Natural killer cell (primary cell): ENCODE results near the gene NEURL1B. TPM values are rescaled to one million over a fixed set of nuclear protein-coding genes. Genes with fewer than 3 reads are reported as not detected.

Experiments
- ATAC-seq, 3 donors: fragments of 150-1000 bp in 2 of 3; fragments of 200-7000 bp in 1 of 3; cut with Tn5 transposase; 1 replicate in 1 of 3; 2 replicates in 2 of 3; pipeline ENCODE4 v1.10.0; 2021; ENCODE audit warnings: mild to moderate bottlenecking in 2 of 3, moderate library complexity in 2 of 3
- DNase-seq, 2 donors: peaks; one replicate each; pipeline versions ENCODE4 v3.0.0 to v3.0.0-alpha.2; 2013 to 2021; ENCODE audit warnings: mixed read lengths in 1 of 2
- H3K27ac ChIP-seq: one replicate; pipeline ENCODE4 v1.5.1; 2013; ENCODE audit warnings: mild to moderate bottlenecking, low read length
- H3K27me3 ChIP-seq: one replicate; pipeline ENCODE4 v1.6.1; 2013; ENCODE audit warnings: low read length; ENCODE audit not compliant: control insufficient read depth, insufficient read depth
- H3K36me3 ChIP-seq: one replicate; pipeline ENCODE4 v1.6.1; 2013; ENCODE audit warnings: low read length; ENCODE audit not compliant: control insufficient read depth, insufficient read depth
- H3K4me1 ChIP-seq: one replicate; pipeline ENCODE4 v1.6.1; 2013; ENCODE audit warnings: low read length; ENCODE audit not compliant: control insufficient read depth, insufficient read depth
- H3K4me3 ChIP-seq: one replicate; pipeline ENCODE4 v1.5.1; 2013; ENCODE audit warnings: low read length
- H3K9me3 ChIP-seq: one replicate; pipeline ENCODE4 v1.6.1; 2013; ENCODE audit warnings: low read length; ENCODE audit not compliant: control insufficient read depth, insufficient read depth
- H3K27ac Mint-ChIP-seq, 2 donors: one replicate each; pipeline ENCODE4 v1.8.0; 2022; ENCODE audit warnings: mild to moderate bottlenecking in 2 of 2, mixed read lengths in 2 of 2, moderate library complexity in 1 of 2
- H3K27me3 Mint-ChIP-seq, 2 donors: one replicate each; pipeline ENCODE4 v1.8.0; 2022; ENCODE audit warnings: low read depth in 2 of 2, mixed read lengths in 2 of 2
- H3K36me3 Mint-ChIP-seq: one replicate; pipeline ENCODE4 v1.8.0; 2022; ENCODE audit warnings: mixed read lengths
- H3K4me1 Mint-ChIP-seq, 2 donors: one replicate each; pipeline ENCODE4 v1.8.0; 2022; ENCODE audit warnings: mixed read lengths in 2 of 2
- H3K4me3 Mint-ChIP-seq: one replicate; pipeline ENCODE4 v1.8.0; 2022; ENCODE audit warnings: mild to moderate bottlenecking, moderate library complexity, mixed read lengths
- H3K9me3 Mint-ChIP-seq, 2 donors: one replicate each; pipeline ENCODE4 v1.8.0; 2022; ENCODE audit warnings: mixed read lengths in 2 of 2
- WGBS: methylation state at CpG from one replicate; pipeline ENCODE4 v1.1.7; 2013; ENCODE audit warnings: missing lambda C conversion rate; ENCODE audit not compliant: insufficient coverage; 5-methylcytosine and 5-hydroxymethylcytosine counted together
- intact Hi-C: fragments of 100-400 bp; cut with micrococcal nuclease; formaldehyde crosslinking; loops from one replicate; pipeline ENCODE4 v1.14.2; 2022
- total RNA-seq, 4 donors: library from RNA; stranded (reverse); fragments of 120-200 nt in 1 of 4; gene quantifications; one replicate each; pipeline versions ENCODE4 v1.2.3 to v1.2.4, GENCODE V29; 2013 to 2022
- TF ChIP-seq, protein P1 (sequence below): fragments of 200-600 bp; IDR thresholded peaks from one replicate; pipeline ENCODE4 v1.8.0; 2022; ENCODE audit warnings: antibody characterized with exemption

NEURL1B gene
- total RNA-seq, 3 donors from 2014 or later (not counting 1 experiment from before 2014, with no cell fraction given), result 0.28 to 0.54 (median 0.45) TPM

DNA sequence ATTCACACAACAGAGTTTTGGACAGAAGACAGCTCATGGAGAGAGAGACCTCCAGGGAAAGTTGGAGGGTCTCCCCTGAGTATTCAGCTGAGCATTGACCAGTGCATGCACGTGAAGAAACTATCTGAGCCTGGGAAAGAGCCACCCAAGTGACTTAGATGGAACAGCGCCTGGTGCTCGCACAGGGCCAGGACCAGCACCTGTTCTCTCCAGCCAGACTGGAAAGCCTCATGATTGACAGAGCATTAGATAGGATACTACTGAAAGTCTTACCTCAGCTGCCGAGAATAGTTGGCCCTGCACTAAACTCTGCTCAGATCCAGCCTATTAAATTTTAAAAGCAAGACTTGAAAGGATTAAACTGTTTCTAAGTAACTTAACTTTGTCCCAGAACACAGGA lies 28.3 kb upstream of the NEURL1B start:
- Mint-ChIP-seq H3K36me3 (no peaks in the 10 kb centered on the region), H3K9me3 (no peaks in the 10 kb centered on the region), H3K27ac (no peak overlapping the region), H3K4me3 (no peak overlapping the region), H3K4me1 (no peaks in the 10 kb centered on the region), H3K27me3 (peaks cover 2 to 8% of the 10 kb centered on the region in 2 donors)
- intact Hi-C loops, result no loop called here
- DNase-seq, result no peak
- no peak for ATAC-seq
- no peaks in the 10 kb centered on the region for H3K9me3 ChIP-seq
- TF ChIP-seq, protein P1, sequence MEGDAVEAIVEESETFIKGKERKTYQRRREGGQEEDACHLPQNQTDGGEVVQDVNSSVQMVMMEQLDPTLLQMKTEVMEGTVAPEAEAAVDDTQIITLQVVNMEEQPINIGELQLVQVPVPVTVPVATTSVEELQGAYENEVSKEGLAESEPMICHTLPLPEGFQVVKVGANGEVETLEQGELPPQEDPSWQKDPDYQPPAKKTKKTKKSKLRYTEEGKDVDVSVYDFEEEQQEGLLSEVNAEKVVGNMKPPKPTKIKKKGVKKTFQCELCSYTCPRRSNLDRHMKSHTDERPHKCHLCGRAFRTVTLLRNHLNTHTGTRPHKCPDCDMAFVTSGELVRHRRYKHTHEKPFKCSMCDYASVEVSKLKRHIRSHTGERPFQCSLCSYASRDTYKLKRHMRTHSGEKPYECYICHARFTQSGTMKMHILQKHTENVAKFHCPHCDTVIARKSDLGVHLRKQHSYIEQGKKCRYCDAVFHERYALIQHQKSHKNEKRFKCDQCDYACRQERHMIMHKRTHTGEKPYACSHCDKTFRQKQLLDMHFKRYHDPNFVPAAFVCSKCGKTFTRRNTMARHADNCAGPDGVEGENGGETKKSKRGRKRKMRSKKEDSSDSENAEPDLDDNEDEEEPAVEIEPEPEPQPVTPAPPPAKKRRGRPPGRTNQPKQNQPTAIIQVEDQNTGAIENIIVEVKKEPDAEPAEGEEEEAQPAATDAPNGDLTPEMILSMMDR, result no peak
- H3K4me3 ChIP-seq, result no peak overlapping the region
- no peaks in the 10 kb centered on the region for H3K27me3 ChIP-seq
- H3K27ac ChIP-seq, result no peak overlapping the region
- 90% methylated on average over 4 of the region's 4 CpGs for WGBS
- H3K36me3 ChIP-seq, result no peaks in the 10 kb centered on the region
- H3K4me1 ChIP-seq, result no peaks in the 10 kb centered on the region

DNA sequence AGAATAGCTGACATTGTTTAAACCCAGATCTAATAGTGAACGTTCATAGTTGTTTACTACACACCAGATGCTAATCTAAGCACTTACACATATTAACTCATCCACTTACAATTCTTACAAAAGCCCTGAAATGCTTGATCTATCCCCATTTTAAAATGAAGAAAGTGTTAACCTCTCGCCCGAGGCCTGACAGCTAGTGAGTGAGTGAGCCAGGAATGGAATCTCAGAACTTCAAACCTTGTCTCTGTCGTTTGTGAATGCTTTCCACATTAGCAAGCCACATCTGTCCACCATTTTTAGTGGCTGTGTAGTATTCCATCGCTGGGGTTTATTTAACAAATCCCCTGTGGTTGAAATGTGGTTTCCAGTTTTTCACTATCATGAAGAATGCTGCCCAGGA lies 24.9 kb upstream of the NEURL1B start:
- no peaks in the 10 kb centered on the region for H3K9me3 Mint-ChIP-seq
- WGBS, result 81% methylated on average over 3 of the region's 5 CpGs
- ATAC-seq, result no peak

GRCh38 chr5:172616730-172617129 lies 24.3 kb upstream of the NEURL1B start:
- intact Hi-C loops, result no loop called here
- H3K27me3 Mint-ChIP-seq, result peaks cover 0 to 3% of the 10 kb centered on the region in 2 donors
- ATAC-seq (no peak), DNase-seq (no peak)
- H3K4me1 Mint-ChIP-seq, result no peaks in the 10 kb centered on the region
- Histone ChIP-seq H3K4me3 (no peak overlapping the region), H3K27me3 (no peaks in the 10 kb centered on the region), H3K36me3 (no peaks in the 10 kb centered on the region), H3K27ac (no peak overlapping the region), H3K9me3 (no peaks in the 10 kb centered on the region), H3K4me1 (no peaks in the 10 kb centered on the region)
- H3K4me3 Mint-ChIP-seq, result no peak overlapping the region
- H3K27ac Mint-ChIP-seq, result no peak overlapping the region
- 91% methylated on average over 16 of the region's 16 CpGs for WGBS
- H3K36me3 Mint-ChIP-seq, result no peaks in the 10 kb centered on the region
- TF ChIP-seq, protein P1, result no peak
- no peaks in the 10 kb centered on the region for H3K9me3 Mint-ChIP-seq

More for the DNA sequence above, 24.9 kb upstream of the NEURL1B start:
- no peaks in the 10 kb centered on the region for H3K27me3 ChIP-seq
- DNase-seq, result no peak
- no peak overlapping the region for H3K4me3 Mint-ChIP-seq
- no peak overlapping the region for H3K4me3 ChIP-seq
- intact Hi-C loops, result no loop called here
- no peaks in the 10 kb centered on the region for H3K4me1 ChIP-seq
- TF ChIP-seq, protein P1, result no peak
- no peak overlapping the region for H3K27ac Mint-ChIP-seq
- no peaks in the 10 kb centered on the region for H3K36me3 ChIP-seq
- H3K27me3 Mint-ChIP-seq, result peaks cover 0 to 3% of the 10 kb centered on the region in 2 donors
- H3K4me1 Mint-ChIP-seq, result no peaks in the 10 kb centered on the region
- no peaks in the 10 kb centered on the region for H3K9me3 ChIP-seq
- H3K36me3 Mint-ChIP-seq, result no peaks in the 10 kb centered on the region
- H3K27ac ChIP-seq, result no peak overlapping the region

- DNase-seq (no peak), ATAC-seq (no peak)
- no peak overlapping the region for H3K27ac Mint-ChIP-seq
- no peaks in the 10 kb centered on the region for H3K4me1 Mint-ChIP-seq
- Histone ChIP-seq H3K4me1 (no peaks in the 10 kb centered on the region), H3K27me3 (no peaks in the 10 kb centered on the region), H3K9me3 (no peaks in the 10 kb centered on the region), H3K27ac (no peak overlapping the region), H3K4me3 (no peak overlapping the region), H3K36me3 (no peaks in the 10 kb centered on the region)
- no peaks in the 10 kb centered on the region for H3K36me3 Mint-ChIP-seq
- H3K9me3 Mint-ChIP-seq, result no peaks in the 10 kb centered on the region
- peaks cover 0 to 3% of the 10 kb centered on the region in 2 donors for H3K27me3 Mint-ChIP-seq
- intact Hi-C loops, result no loop called here
- TF ChIP-seq, protein P1, result no peak
- no peak overlapping the region for H3K4me3 Mint-ChIP-seq
- 89% methylated on average over 26 of the region's 26 CpGs for WGBS
These were observed 23.2 kb upstream of the NEURL1B start for GRCh38 chr5:172617817-172618216.
